ENCODE results near the gene PPP6R1. TPM values are rescaled to one million over a fixed set of nuclear protein-coding genes. Genes with fewer than 3 reads are reported as not detected.

Gene PPP6R1, protein sequence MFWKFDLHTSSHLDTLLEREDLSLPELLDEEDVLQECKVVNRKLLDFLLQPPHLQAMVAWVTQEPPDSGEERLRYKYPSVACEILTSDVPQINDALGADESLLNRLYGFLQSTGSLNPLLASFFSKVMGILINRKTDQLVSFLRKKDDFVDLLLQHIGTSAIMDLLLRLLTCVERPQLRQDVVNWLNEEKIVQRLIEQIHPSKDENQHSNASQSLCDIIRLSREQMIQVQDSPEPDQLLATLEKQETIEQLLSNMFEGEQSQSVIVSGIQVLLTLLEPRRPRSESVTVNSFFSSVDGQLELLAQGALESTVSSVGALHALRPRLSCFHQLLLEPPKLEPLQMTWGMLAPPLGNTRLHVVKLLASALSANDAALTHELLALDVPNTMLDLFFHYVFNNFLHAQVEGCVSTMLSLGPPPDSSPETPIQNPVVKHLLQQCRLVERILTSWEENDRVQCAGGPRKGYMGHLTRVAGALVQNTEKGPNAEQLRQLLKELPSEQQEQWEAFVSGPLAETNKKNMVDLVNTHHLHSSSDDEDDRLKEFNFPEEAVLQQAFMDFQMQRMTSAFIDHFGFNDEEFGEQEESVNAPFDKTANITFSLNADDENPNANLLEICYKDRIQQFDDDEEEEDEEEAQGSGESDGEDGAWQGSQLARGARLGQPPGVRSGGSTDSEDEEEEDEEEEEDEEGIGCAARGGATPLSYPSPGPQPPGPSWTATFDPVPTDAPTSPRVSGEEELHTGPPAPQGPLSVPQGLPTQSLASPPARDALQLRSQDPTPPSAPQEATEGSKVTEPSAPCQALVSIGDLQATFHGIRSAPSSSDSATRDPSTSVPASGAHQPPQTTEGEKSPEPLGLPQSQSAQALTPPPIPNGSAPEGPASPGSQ
- total RNA-seq = 100 to 1,000 TPM in 1 of 5 donors, 10 to 100 TPM in 4; 36.9 to 112 (median 79.9) TPM
- 10 to 100 TPM; 19.5 to 33.6 (median 24.4) TPM for polyA plus RNA-seq
- long read RNA-seq, donor 1, partial matches to known transcripts = 0 of 1 reads
- long read RNA-seq, donor 1, other reads (novel, unspliced or antisense) = 0 of 1 reads
- long read RNA-seq, donor 2, partial matches to known transcripts = 0 of 3 reads
- long read RNA-seq, donor 2, other reads (novel, unspliced or antisense) = 0 of 3 reads
- long read RNA-seq, donor 3, partial matches to known transcripts = 0 of 3 reads
- long read RNA-seq, donor 3, other reads (novel, unspliced or antisense) = 0 of 3 reads
- long read RNA-seq, donor 4 = 0 reads
- long read RNA-seq, donor 5, transcript PPP6R1-204 (7 exons, 2,389 nt) = major isoform, 5 of 6 reads
- long read RNA-seq, donor 5, partial matches to known transcripts = 0 of 6 reads
- long read RNA-seq, donor 5, other reads (novel, unspliced or antisense) = 0 of 6 reads
- long read RNA-seq, donor 6, transcript PPP6R1-201 (24 exons, 3,961 nt) = major isoform, 5 of 7 reads
- long read RNA-seq, donor 6, partial matches to known transcripts = 0 of 7 reads
- long read RNA-seq, donor 6, other reads (novel, unspliced or antisense) = 0 of 7 reads
- long read RNA-seq, donor 7, partial matches to known transcripts = 0 of 3 reads
- long read RNA-seq, donor 7, other reads (novel, unspliced or antisense) = 0 of 3 reads
- long read RNA-seq, donor 8, partial matches to known transcripts = 0 of 4 reads
- long read RNA-seq, donor 8, other reads (novel, unspliced or antisense) = 0 of 4 reads
- long read RNA-seq, donor 9, partial matches to known transcripts = 6 of 8 reads
- long read RNA-seq, donor 9, other reads (novel, unspliced or antisense) = 0 of 8 reads
- long read RNA-seq, donor 10 = 0 reads

DNA sequence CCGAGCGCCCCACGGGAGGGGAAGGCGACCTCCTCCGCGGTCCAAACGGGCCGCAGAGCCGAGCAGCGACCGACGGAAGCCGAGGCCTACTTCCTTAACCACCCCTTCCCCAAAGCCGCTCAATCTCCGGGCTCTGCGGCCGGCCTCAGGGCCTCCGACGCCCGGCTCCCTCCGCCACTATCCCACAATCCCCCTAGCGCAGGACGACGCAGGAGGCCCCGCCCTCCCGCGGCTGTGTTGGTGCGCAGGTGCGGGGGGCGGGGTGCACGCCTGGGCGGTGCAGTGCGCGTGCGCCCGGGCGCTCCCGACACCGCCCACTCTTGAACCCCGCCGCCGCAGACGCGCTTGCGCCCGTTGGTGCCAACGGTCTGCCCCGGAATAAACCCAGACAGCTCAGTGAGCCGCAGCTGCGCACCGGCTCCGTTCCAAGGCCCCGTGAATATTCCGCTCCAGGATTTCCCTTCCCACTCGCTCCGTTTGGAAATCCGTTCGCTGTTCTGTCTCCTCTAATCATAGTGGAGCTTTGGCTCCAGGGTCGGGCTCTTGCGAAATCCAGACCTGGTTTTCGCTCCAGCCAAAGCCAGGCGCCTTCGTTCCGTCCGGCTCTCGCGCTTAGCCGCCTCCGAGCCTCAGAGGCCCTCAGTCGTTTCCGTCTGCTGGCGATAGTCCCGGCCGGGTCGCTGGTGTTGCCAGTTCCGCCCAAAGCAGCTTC is at the start of gene PPP6R1:
TSS of gene PPP6R1 (minus strand) at position 190 of the 712 bp plus-strand sequence. CDS start 11,914 bp downstream, outside the sequence.
- H3K4me3 ChIP-seq = peak within 1 kb of the TSS; percentile 66 to 98 (median 93)
- WGBS, 5 donors = 0% methylated on average over 51 to 75 of the region's 76 CpGs
- no peaks in the 10 kb centered on the region for H3K27me3 ChIP-seq
- peak within 1 kb of the TSS; percentile 92 to 95 (median 93) for H3K27ac ChIP-seq
- H3K9me3 ChIP-seq = no peaks in the 10 kb centered on the region
- H3K4me1 ChIP-seq = peaks cover 39 to 50% (median 48%) of the 10 kb centered on the region in 4 donors
- DNase-seq = peak; percentile 98 to 100
- intact Hi-C loops (cut with DNase I; ENCODE audit: low total_unique reads) = no loop called here
- TF ChIP-seq, protein P1, sequence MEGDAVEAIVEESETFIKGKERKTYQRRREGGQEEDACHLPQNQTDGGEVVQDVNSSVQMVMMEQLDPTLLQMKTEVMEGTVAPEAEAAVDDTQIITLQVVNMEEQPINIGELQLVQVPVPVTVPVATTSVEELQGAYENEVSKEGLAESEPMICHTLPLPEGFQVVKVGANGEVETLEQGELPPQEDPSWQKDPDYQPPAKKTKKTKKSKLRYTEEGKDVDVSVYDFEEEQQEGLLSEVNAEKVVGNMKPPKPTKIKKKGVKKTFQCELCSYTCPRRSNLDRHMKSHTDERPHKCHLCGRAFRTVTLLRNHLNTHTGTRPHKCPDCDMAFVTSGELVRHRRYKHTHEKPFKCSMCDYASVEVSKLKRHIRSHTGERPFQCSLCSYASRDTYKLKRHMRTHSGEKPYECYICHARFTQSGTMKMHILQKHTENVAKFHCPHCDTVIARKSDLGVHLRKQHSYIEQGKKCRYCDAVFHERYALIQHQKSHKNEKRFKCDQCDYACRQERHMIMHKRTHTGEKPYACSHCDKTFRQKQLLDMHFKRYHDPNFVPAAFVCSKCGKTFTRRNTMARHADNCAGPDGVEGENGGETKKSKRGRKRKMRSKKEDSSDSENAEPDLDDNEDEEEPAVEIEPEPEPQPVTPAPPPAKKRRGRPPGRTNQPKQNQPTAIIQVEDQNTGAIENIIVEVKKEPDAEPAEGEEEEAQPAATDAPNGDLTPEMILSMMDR (IDR thresholded peaks at IDR 0.05) = peak in 1 of 7 experiments; percentile 5
- TF ChIP-seq POLR2A (IDR thresholded peaks at IDR 0.05) = peak in 2 of 4 donors; percentile 39 to 46
- peak; percentile 84 to 95 (median 91) for TF ChIP-seq POLR2AphosphoS5 (IDR thresholded peaks at IDR 0.05)
- no peak for TF ChIP-seq EP300 (IDR thresholded peaks at IDR 0.05)
- H3K36me3 ChIP-seq = peaks cover 4 to 10% (median 7%) of the 10 kb centered on the region in 4 donors

DNA sequence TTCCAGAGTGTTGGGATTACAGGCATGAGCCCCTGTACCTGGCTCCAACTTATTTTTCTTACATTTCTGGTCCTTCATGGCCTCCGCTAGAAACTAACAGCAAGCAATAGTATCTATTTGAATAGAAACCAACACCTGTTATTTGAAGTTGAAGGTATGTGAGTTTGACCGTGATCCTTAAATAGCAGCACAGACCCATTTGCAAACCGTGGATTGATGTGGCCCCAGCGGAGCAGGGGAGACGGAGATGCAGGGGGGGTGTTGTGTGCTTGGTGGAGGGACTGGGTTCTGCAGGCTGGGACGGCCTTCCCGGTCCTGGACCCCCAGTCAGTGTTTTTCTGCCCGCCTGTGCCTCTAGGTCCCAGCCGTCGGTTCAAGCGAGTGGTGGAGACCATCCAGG is 49.5 kb upstream of the PPP6R1 start:
- DNase-seq = no peak
- H3K27me3 ChIP-seq = no peaks in the 10 kb centered on the region
- no peaks in the 10 kb centered on the region for H3K4me1 ChIP-seq
- no peak for TF ChIP-seq POLR2A (IDR thresholded peaks at IDR 0.05)
- TF ChIP-seq POLR2AphosphoS5 (IDR thresholded peaks at IDR 0.05) = no peak
- TF ChIP-seq EP300 (IDR thresholded peaks at IDR 0.05) = no peak
- TF ChIP-seq, protein P1 (IDR thresholded peaks at IDR 0.05) = no peak
- H3K4me3 ChIP-seq = no peak overlapping the region
- WGBS, 5 donors = 76 to 93% (median 84%) methylated on average over 7 to 11 of the region's 11 CpGs
- no peak overlapping the region for H3K27ac ChIP-seq
- peaks cover 0 to 53% (median 23%) of the 10 kb centered on the region in 4 donors for H3K36me3 ChIP-seq
- intact Hi-C loops (cut with DNase I; ENCODE audit: low total_unique reads) = loop anchor here (10.0 kb wide), 1 partner anchor 107 kb away; no protein-coding TSS in a partner anchor
- H3K9me3 ChIP-seq = no peaks in the 10 kb centered on the region

DNA sequence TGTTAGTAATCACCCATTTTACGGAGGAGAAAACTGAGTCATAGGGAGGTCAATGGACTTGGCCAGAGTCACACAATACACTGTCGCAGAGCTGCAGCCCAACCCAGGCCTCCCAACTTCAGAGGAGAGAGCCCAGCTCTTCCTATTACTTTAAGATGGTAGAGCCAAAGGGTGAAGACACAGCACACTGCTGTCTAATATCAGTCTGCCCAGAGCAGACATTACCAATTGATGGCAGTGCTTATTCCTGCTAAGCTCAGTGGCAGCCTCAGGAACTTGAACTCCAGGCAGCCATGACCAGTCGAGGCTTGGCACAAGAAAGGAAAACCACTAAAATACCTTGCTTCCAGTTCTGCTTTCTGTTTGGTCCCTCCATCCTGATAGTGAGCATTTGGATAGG is 47.9 kb upstream of the PPP6R1 start:
- intact Hi-C loops (cut with DNase I; ENCODE audit: low total_unique reads) = loop anchor here (10.0 kb wide), 1 partner anchor 108 kb away; no protein-coding TSS in a partner anchor
- no peaks in the 10 kb centered on the region for H3K27me3 ChIP-seq
- TF ChIP-seq POLR2A (IDR thresholded peaks at IDR 0.05) (no peak), POLR2AphosphoS5 (IDR thresholded peaks at IDR 0.05) (no peak), EP300 (IDR thresholded peaks at IDR 0.05) (no peak)
- TF ChIP-seq, protein P1 (IDR thresholded peaks at IDR 0.05) = no peak
- no peak overlapping the region for H3K4me3 ChIP-seq
- 68 to 80% (median 75%) methylated on average over 3 of the region's 3 CpGs for WGBS, 5 donors
- no peak overlapping the region for H3K27ac ChIP-seq
- H3K36me3 ChIP-seq = peaks cover 0 to 61% (median 27%) of the 10 kb centered on the region in 4 donors
- H3K9me3 ChIP-seq = no peaks in the 10 kb centered on the region
- peaks cover 5 to 7% (median 6%) of the 10 kb centered on the region in 4 donors for H3K4me1 ChIP-seq
- no peak for DNase-seq

All from stomach (tissue), 19 donors.